T-helper 1 cell treated with Interleukin-12 subunit alpha and Interleukin-12 subunit beta and Interleukin-4 antibody, amounts not matched to agents 30 μg/mL and 1 μg/mL, for 36 hours (primary cell): Measurements from ENCODE around the gene TMSB15C.
"Not testable (repeated sequence)": the region's sequence is repeated elsewhere in the genome, so short reads cannot be mapped to it uniquely, and the experiment has no call there.

Source experiments
- H3K27ac Mint-ChIP-seq: one replicate; pipeline ENCODE4 v1.8.0; 2021; ENCODE audit warnings: mild to moderate bottlenecking, mixed read lengths
- H3K27me3 Mint-ChIP-seq: one replicate; pipeline ENCODE4 v1.8.0; 2021; ENCODE audit warnings: low read depth, mixed read lengths
- H3K36me3 Mint-ChIP-seq: one replicate; pipeline ENCODE4 v1.8.0; 2021; ENCODE audit warnings: low read depth, mixed read lengths
- H3K4me1 Mint-ChIP-seq: one replicate; pipeline ENCODE4 v1.8.0; 2021; ENCODE audit warnings: low read depth, mixed read lengths
- H3K4me3 Mint-ChIP-seq: one replicate; pipeline ENCODE4 v1.8.0; 2021; ENCODE audit warnings: mild to moderate bottlenecking, moderate library complexity, mixed read lengths
- H3K9me3 Mint-ChIP-seq: one replicate; pipeline ENCODE4 v1.8.0; 2021; ENCODE audit warnings: mixed read lengths

Gene TMSB15C

GRCh38 chrX:104085477-104085876 is 9.4 kb upstream of the TMSB15C start:
- Mint-ChIP-seq H3K4me1 (no peaks in the 10 kb centered on the region), H3K27me3 (no peaks in the 10 kb centered on the region), H3K36me3 (no peaks in the 10 kb centered on the region), H3K9me3 (no peaks in the 10 kb centered on the region), H3K27ac (no peak overlapping the region), H3K4me3 (no peak overlapping the region)

GRCh38 chrX:104084534-104085277 is 8.7 kb upstream of the TMSB15C start:
- no peaks in the 10 kb centered on the region for H3K27me3 Mint-ChIP-seq
- H3K27ac Mint-ChIP-seq, result no peak overlapping the region
- no peaks in the 10 kb centered on the region for H3K36me3 Mint-ChIP-seq
- no peaks in the 10 kb centered on the region for H3K4me1 Mint-ChIP-seq
- H3K4me3 Mint-ChIP-seq, result no peak overlapping the region
- no peaks in the 10 kb centered on the region for H3K9me3 Mint-ChIP-seq

- H3K36me3 Mint-ChIP-seq, result no peaks in the 10 kb centered on the region
- H3K4me3 Mint-ChIP-seq, result no peak overlapping the region
- H3K27me3 Mint-ChIP-seq, result no peaks in the 10 kb centered on the region
- no peaks in the 10 kb centered on the region for H3K4me1 Mint-ChIP-seq
- no peak overlapping the region for H3K27ac Mint-ChIP-seq
- H3K9me3 Mint-ChIP-seq, result no peaks in the 10 kb centered on the region
Measured at GRCh38 chrX:104084063-104084462, 8.0 kb upstream of the TMSB15C start.

GRCh38 chrX:104077854-104078253 is 1.8 kb upstream of the TMSB15C start:
- not testable (repeated sequence) for H3K27me3 Mint-ChIP-seq, H3K9me3 Mint-ChIP-seq, H3K36me3 Mint-ChIP-seq, H3K27ac Mint-ChIP-seq, H3K4me3 Mint-ChIP-seq, H3K4me1 Mint-ChIP-seq

GRCh38 chrX:104062636-104063035 is 13.4 kb downstream of the TMSB15C start:
- not testable (repeated sequence) for H3K9me3 Mint-ChIP-seq, H3K4me3 Mint-ChIP-seq, H3K36me3 Mint-ChIP-seq, H3K27ac Mint-ChIP-seq, H3K4me1 Mint-ChIP-seq, H3K27me3 Mint-ChIP-seq

- H3K4me3 Mint-ChIP-seq, H3K4me1 Mint-ChIP-seq, H3K36me3 Mint-ChIP-seq, H3K27me3 Mint-ChIP-seq, H3K9me3 Mint-ChIP-seq, H3K27ac Mint-ChIP-seq: not testable (repeated sequence)
Measured at GRCh38 chrX:104054956-104055355, 21.1 kb downstream of the TMSB15C start.

GRCh38 chrX:104047171-104047570 is 28.9 kb downstream of the TMSB15C start:
- H3K36me3 Mint-ChIP-seq, result no peaks in the 10 kb centered on the region
- H3K4me1 Mint-ChIP-seq, result no peaks in the 10 kb centered on the region
- no peak overlapping the region for H3K4me3 Mint-ChIP-seq
- no peaks in the 10 kb centered on the region for H3K9me3 Mint-ChIP-seq
- no peaks in the 10 kb centered on the region for H3K27me3 Mint-ChIP-seq
- H3K27ac Mint-ChIP-seq, result no peak overlapping the region

GRCh38 chrX:104045642-104046041 is 30.4 kb downstream of the TMSB15C start:
- Mint-ChIP-seq H3K9me3 (no peaks in the 10 kb centered on the region), H3K27ac (no peak overlapping the region), H3K27me3 (no peaks in the 10 kb centered on the region), H3K4me1 (no peaks in the 10 kb centered on the region), H3K4me3 (no peak overlapping the region), H3K36me3 (no peaks in the 10 kb centered on the region)

- Mint-ChIP-seq H3K4me1 (no peaks in the 10 kb centered on the region), H3K36me3 (no peaks in the 10 kb centered on the region), H3K27me3 (no peaks in the 10 kb centered on the region), H3K4me3 (no peak overlapping the region), H3K9me3 (no peaks in the 10 kb centered on the region), H3K27ac (no peak overlapping the region)
Measured at GRCh38 chrX:104041003-104041402, 35.0 kb downstream of the TMSB15C start.

GRCh38 chrX:104039689-104040505 is 36.1 kb downstream of the TMSB15C start, which contains the start of gene H2BW2:
H2BW2 (plus strand) TSS chrX:104039956; CDS start chrX:104039995, 39 bp downstream.
- Mint-ChIP-seq H3K27me3 (no peaks in the 10 kb centered on the region), H3K4me3 (no peak within 1 kb of the TSS), H3K4me1 (no peaks in the 10 kb centered on the region), H3K36me3 (no peaks in the 10 kb centered on the region), H3K27ac (no peak within 1 kb of the TSS), H3K9me3 (no peaks in the 10 kb centered on the region)
